K562 (cell line): ENCODE results near the gene NCAPG2. TPM values are rescaled to one million over a fixed set of nuclear protein-coding genes. Genes with fewer than 3 reads are reported as not detected.

Experiments
- BMI1 ChIP-seq: fragments of 150-350 bp; IDR thresholded peaks from 2 replicates; pipeline ENCODE4 v1.6.1; 2014; ENCODE audit warnings: low read length
- E2F1 ChIP-seq: sonication (generic); formaldehyde crosslinking; IDR thresholded peaks from 2 replicates; pipeline ENCODE4 v1.8.1; 2023; ENCODE audit warnings: mild to moderate bottlenecking, missing genetic modification reagents, moderate library complexity
- FOXK1 ChIP-seq: sonication (generic); formaldehyde crosslinking; IDR thresholded peaks from 2 replicates; pipeline ENCODE4 v1.8.0; 2022; ENCODE audit warnings: missing genetic modification reagents, mild to moderate bottlenecking, borderline replicate concordance
- HLTF ChIP-seq: fragments of 450-650 bp; IDR thresholded peaks from 2 replicates; pipeline ENCODE4 v1.6.1; 2016
- MTA3 ChIP-seq: fragments of 450-650 bp; formaldehyde crosslinking; IDR thresholded peaks from 2 replicates; pipeline ENCODE4 v1.6.1; 2017; ENCODE audit warnings: mild to moderate bottlenecking, borderline replicate concordance
- MXI1 ChIP-seq: IDR thresholded peaks from 2 replicates; pipeline ENCODE4 v1.6.1; 2011; ENCODE audit warnings: low read depth, mild to moderate bottlenecking, improper control_type of control experiment, low read length
- NR0B1 ChIP-seq: fragments of 450-650 bp; IDR thresholded peaks from one replicate; pipeline ENCODE4 v1.6.1; 2018; ENCODE audit warnings: mild to moderate bottlenecking, moderate library complexity; ENCODE audit not compliant: partially characterized antibody
- POLR2G ChIP-seq: fragments of 200-400 bp; formaldehyde crosslinking; IDR thresholded peaks from 2 replicates; pipeline ENCODE4 v1.6.1; 2017; ENCODE audit warnings: low read depth, mild to moderate bottlenecking, antibody characterized with exemption, low read length, moderate library complexity
- POU5F1 ChIP-seq: fragments of 150-350 bp; IDR thresholded peaks from 2 replicates; pipeline ENCODE4 v1.6.1; 2014; ENCODE audit warnings: borderline replicate concordance, low read length, low read depth, mild to moderate bottlenecking; ENCODE audit not compliant: partially characterized antibody
- RB1 ChIP-seq: fragments of 450-650 bp; IDR thresholded peaks from 2 replicates; pipeline ENCODE4 v1.6.1; 2017; ENCODE audit warnings: low read depth, mild to moderate bottlenecking
- RBM34 ChIP-seq: fragments of 200-400 bp; formaldehyde crosslinking; IDR thresholded peaks from 2 replicates; pipeline ENCODE4 v1.6.1; 2018; ENCODE audit warnings: low read length, borderline replicate concordance; ENCODE audit not compliant: insufficient read depth
- SIX5 ChIP-seq, 2 experiments: IDR thresholded peaks; 2 replicates each; pipeline ENCODE4 v1.6.1; 2011; ENCODE audit warnings: low read length in 2 of 2, borderline replicate concordance in 1 of 2, low read depth in 1 of 2, mild to moderate bottlenecking in 1 of 2, moderate library complexity in 1 of 2; ENCODE audit not compliant: insufficient read depth in 1 of 2
- SMARCE1 ChIP-seq: fragments of 450-650 bp; IDR thresholded peaks from 2 replicates; pipeline ENCODE4 v1.7.1; 2016; ENCODE audit warnings: mild to moderate bottlenecking
- YBX1 ChIP-seq: fragments of 450-650 bp; IDR thresholded peaks from 2 replicates; pipeline ENCODE4 v1.7.1; 2016; ENCODE audit warnings: mild to moderate bottlenecking
- ZNF436 ChIP-seq: fragments of 250-450, 450-650 bp; sonication (Bioruptor Pico); formaldehyde crosslinking; IDR thresholded peaks from 2 replicates; pipeline ENCODE4 v1.7.0; 2020; ENCODE audit warnings: mild to moderate bottlenecking
- ZNF518B ChIP-seq: fragments of 250-450 bp; sonication (Bioruptor Pico); IDR thresholded peaks from 2 replicates; pipeline ENCODE4 v1.5.0; 2021; ENCODE audit warnings: mild to moderate bottlenecking, moderate library complexity
- ZNF592 ChIP-seq: fragments of 450-650 bp; IDR thresholded peaks from 2 replicates; pipeline ENCODE4 v1.6.1; 2017; ENCODE audit warnings: antibody characterized with exemption, mild to moderate bottlenecking
- ZNF696 ChIP-seq: fragments of 250-450 bp; sonication (Bioruptor Pico); conservative IDR thresholded peaks from 2 replicates; pipeline ENCODE4 v1.4.0; 2020; ENCODE audit warnings: mild to moderate bottlenecking, moderate library complexity
- polyA plus RNA-seq, 8 experiments: library from polyadenylated mRNA; depleted of rRNA in 4 of 8; stranded (reverse) in 5 of 8; unstranded in 3 of 8; fragments of >200 nt; fragmentation: Nextera tagmentation in 2 of 8; fragmentation: Illumina TruSeq in 1 of 8; extraction: Ambion mirVana in 2 of 8; extraction: Trizol in 1 of 8; gene quantifications; 2 replicates each; pipeline versions ENCODE4 v1.2.1 to v1.2.3, GENCODE V29; 2011 to 2014; ENCODE audit warnings: inconsistent platforms in 1 of 8, missing spikeins in 1 of 8
- total RNA-seq, 7 experiments: library from RNA; depleted of rRNA in 6 of 7; stranded (reverse); fragments of >200 nt in 6 of 7; fragmentation: Illumina TruSeq in 2 of 7; extraction: Trizol in 2 of 7; gene quantifications; 2 replicates each; pipeline versions ENCODE4 v1.2.1 to v1.2.3, GENCODE V29; 2011 to 2021; ENCODE audit warnings: low replicate concordance in 1 of 7

Gene NCAPG2
- total and polyA plus RNA-seq, 9 of the 15 experiments (the other 6 are each of a cell fraction or from before 2014, with no cell fraction given): 21.5 to 127 (median 86.1) TPM

- TF ChIP-seq ZNF592 (peak; percentile 60; the same call in 1 of the 2 replicates), NR0B1 (no peak), ZNF518B (CRISPR knock-in tag) (no peak), RBM34 (peak; percentile 90; the same call in 1 of the 2 replicates), MXI1 (no peak; the same call in 1 of the 2 replicates), FOXK1 (no peak), ZNF436 (CRISPR knock-in tag) (no peak), POU5F1 (no peak), ZNF696 (CRISPR knock-in tag) (no peak), POLR2G (peak; percentile 97), E2F1 (CRISPR knock-in tag) (peak; percentile 100), YBX1 (no peak), SIX5 (IDR thresholded peaks at IDR 0.05; ENCODE audit: borderline replicate concordance in 1 of 2, insufficient read depth in 1 of 2, low read depth in 1 of 2, low read length in 2 of 2) (no peak), HLTF (peak; percentile 67), RB1 (peak; percentile 99), SMARCE1 (no peak; the same call in 1 of the 2 replicates), BMI1 (no peak), MTA3 (peak; percentile 98)
Measured at GRCh38 chr7:158704524-158705233, at the start of gene NCAPG2 (continued).
